GM23338 (cell line): ENCODE measurements around the gene KDM6B. TPM values are rescaled to one million over a fixed set of nuclear protein-coding genes. Genes with fewer than 3 reads are reported as not detected.

ENCODE experiments used
- ATAC-seq: fragments of 200-7000 bp; cut with Tn5 transposase; 3 replicates; pipeline ENCODE4 v1.9.1; 2020
- DNase-seq: peaks from one replicate; pipeline ENCODE4 v3.0.0-alpha.2; 2015; ENCODE audit warnings: low spot score
- H2AFZ ChIP-seq: fragments of 200-600 bp; sonication (generic); 2 replicates; pipeline ENCODE4 v1.8.0; 2016; ENCODE audit warnings: antibody characterized with exemption, mild to moderate bottlenecking, moderate library complexity
- H3F3A ChIP-seq: fragments of 200-600 bp; sonication (generic); replicated peaks from 2 replicates; pipeline ENCODE4 v1.8.0; 2017; ENCODE audit warnings: antibody characterized with exemption, mixed run types, low read depth
- H3K27ac ChIP-seq: fragments of 200-600 bp; sonication (generic); 2 replicates; pipeline ENCODE4 v1.6.1; 2016; ENCODE audit warnings: low read depth
- H3K27me3 ChIP-seq: fragments of 200-600 bp; sonication (generic); 2 replicates; pipeline ENCODE4 v1.8.0; 2016; ENCODE audit warnings: mild to moderate bottlenecking, mixed run types, moderate library complexity; ENCODE audit not compliant: insufficient read depth
- H3K36me3 ChIP-seq: fragments of 200-600 bp; sonication (generic); 2 replicates; pipeline ENCODE4 v1.8.0; 2016; ENCODE audit warnings: mild to moderate bottlenecking; ENCODE audit not compliant: insufficient read depth
- H3K4me1 ChIP-seq: fragments of 200-600 bp; sonication (generic); 2 replicates; pipeline ENCODE4 v1.8.0; 2016; ENCODE audit warnings: mild to moderate bottlenecking, moderate library complexity; ENCODE audit not compliant: insufficient read depth
- H3K4me2 ChIP-seq: fragments of 200-600 bp; sonication (generic); 2 replicates; pipeline ENCODE4 v1.7.1; 2017; ENCODE audit warnings: mixed run types
- H3K4me3 ChIP-seq: fragments of 200-600 bp; sonication (generic); 2 replicates; pipeline ENCODE4 v1.6.1; 2016; ENCODE audit warnings: mixed run types
- H3K79me2 ChIP-seq: fragments of 200-600 bp; sonication (generic); replicated peaks from 2 replicates; pipeline ENCODE4 v1.8.0; 2017; ENCODE audit warnings: mild to moderate bottlenecking; ENCODE audit not compliant: insufficient read depth
- H3K9me2 ChIP-seq: fragments of 200-600 bp; sonication (generic); 2 replicates; pipeline ENCODE4 v1.8.0; 2017; ENCODE audit not compliant: insufficient read depth
- H4K20me1 ChIP-seq: fragments of 200-600 bp; sonication (generic); replicated peaks from 2 replicates; pipeline ENCODE4 v1.8.0; 2017; ENCODE audit warnings: mild to moderate bottlenecking; ENCODE audit not compliant: insufficient read depth
- H3K27ac Mint-ChIP-seq: 2 replicates; pipeline ENCODE4 v1.8.0; 2020; ENCODE audit warnings: inconsistent platforms, mild to moderate bottlenecking, moderate library complexity, mixed read lengths
- H3K27me3 Mint-ChIP-seq: 3 replicates; pipeline ENCODE4 v1.8.0; 2022; ENCODE audit warnings: low read depth, mild to moderate bottlenecking, moderate library complexity, mixed read lengths, inconsistent platforms; ENCODE audit not compliant: insufficient read depth, poor library complexity
- H3K36me3 Mint-ChIP-seq: 3 replicates; pipeline ENCODE4 v1.8.0; 2021; ENCODE audit warnings: low read depth, mild to moderate bottlenecking, inconsistent platforms, moderate library complexity, mixed read lengths
- H3K4me1 Mint-ChIP-seq: 3 replicates; pipeline ENCODE4 v1.8.0; 2020; ENCODE audit warnings: mild to moderate bottlenecking, inconsistent platforms, mixed read lengths
- H3K4me3 Mint-ChIP-seq: 3 replicates; pipeline ENCODE4 v1.8.0; 2021; ENCODE audit warnings: moderate library complexity, mild to moderate bottlenecking, inconsistent platforms, mixed read lengths
- H3K9me3 Mint-ChIP-seq: 3 replicates; pipeline ENCODE4 v1.8.0; 2020; ENCODE audit warnings: moderate library complexity, mild to moderate bottlenecking, inconsistent platforms, mixed read lengths
- CTCF ChIP-seq, 2 experiments: fragments of 200-600 bp in 1 of 2; sonication (generic) in 1 of 2; conservative IDR thresholded peaks; 2 replicates each; pipeline versions ENCODE4 v1.5.1 to v1.6.1; 2016 to 2017; ENCODE audit warnings: antibody characterized with exemption in 2 of 2, low read depth in 2 of 2, mild to moderate bottlenecking in 2 of 2, moderate library complexity in 1 of 2
- EZH2phosphoT487 ChIP-seq: fragments of 200-600 bp; sonication (generic); IDR thresholded peaks from one replicate; pipeline ENCODE4 v1.8.1; 2018; ENCODE audit warnings: antibody characterized with exemption; ENCODE audit not compliant: unreplicated experiment
- JUNB ChIP-seq: IDR thresholded peaks from one replicate; pipeline ENCODE4 v1.6.1; 2016; ENCODE audit warnings: antibody characterized with exemption; ENCODE audit not compliant: unreplicated experiment
- ZNF462 ChIP-seq: fragments of 250-450 bp; sonication (Bioruptor Pico); IDR thresholded peaks from 2 replicates; pipeline ENCODE4 v1.5.0; 2020; ENCODE audit warnings: mild to moderate bottlenecking, moderate library complexity
- polyA plus RNA-seq: library from polyadenylated mRNA; unstranded; fragments of >200 nt; fragmentation: Nextera tagmentation; extraction: Ambion mirVana; gene quantifications from 2 replicates; pipeline ENCODE4 v1.2.1, GENCODE V29; 2016
- total RNA-seq: library from RNA; depleted of rRNA; stranded (reverse); fragments of >200 nt; shearing (Covaris generic); gene quantifications from 2 replicates; pipeline ENCODE4 v1.2.3, GENCODE V29; 2014

KDM6B gene
- total and polyA plus RNA-seq, 2 experiments from 2014 or later = 1.1 to 1.4 TPM

- TF ChIP-seq ZNF462 (CRISPR knock-in tag) (no peak), JUNB (no peak), EZH2phosphoT487 (no peak), CTCF (conservative IDR thresholded peaks at IDR 0.05; ENCODE audit: low read depth in 2 of 2) (no peak)
Observed at GRCh38 chr17:7797976-7798375, 36.0 kb upstream of the KDM6B start (continued).

GRCh38 chr17:7798839-7799238 is 35.2 kb upstream of the KDM6B start:
- Histone ChIP-seq H3K27me3 (no peaks in the 10 kb centered on the region), H3K27ac (no peak overlapping the region), H2AFZ (no peak overlapping the region), H3K79me2 (no peaks in the 10 kb centered on the region), H3K4me2 (no peak overlapping the region), H3K36me3 (no peaks in the 10 kb centered on the region), H3K9me2 (no peaks in the 10 kb centered on the region), H3F3A (no peaks in the 10 kb centered on the region), H3K4me1 (no peaks in the 10 kb centered on the region), H3K4me3 (no peak overlapping the region), H4K20me1 (no peaks in the 10 kb centered on the region)
- no peak for ATAC-seq
- H3K27ac Mint-ChIP-seq = no peak overlapping the region
- no peak for DNase-seq
- peaks cover 4% of the 10 kb centered on the region for H3K4me1 Mint-ChIP-seq
- H3K4me3 Mint-ChIP-seq = no peak overlapping the region
- TF ChIP-seq ZNF462 (CRISPR knock-in tag) = no peak
- H3K27me3 Mint-ChIP-seq = peaks cover 8% of the 10 kb centered on the region
- H3K36me3 Mint-ChIP-seq = no peaks in the 10 kb centered on the region; the same call in 2 of the 3 replicates
- H3K9me3 Mint-ChIP-seq = 0 out of 3 replicates have a peak, but pooled peaks cover 6% of the 10 kb centered on the region
